Body of pancreas (tissue), 4 donors: ENCODE data around the gene TFPI2. TPM values are rescaled to one million over a fixed set of nuclear protein-coding genes. Genes with fewer than 3 reads are reported as not detected.

ENCODE experiments used
- ATAC-seq: fragments of 150-250 bp; one replicate; pipeline ENCODE4 v1.9.1; 2016
- DNase-seq, 4 donors: peaks; one replicate each; pipeline ENCODE4 v3.0.0-alpha.2; 2019
- H3K27ac ChIP-seq, 4 donors: fragments of 200-600 bp; sonication (generic); 1 replicate in 3 of 4; 2 replicates in 1 of 4; pipeline versions ENCODE4 v1.5.1 to v1.6.1; 2016 to 2019; ENCODE audit warnings: mild to moderate bottlenecking in 1 of 4, mixed read lengths in 1 of 4, moderate library complexity in 1 of 4
- H3K27me3 ChIP-seq, 2 donors: fragments of 200-600 bp; sonication (generic); one replicate each; pipeline ENCODE4 v1.6.0; 2016; ENCODE audit warnings: mild to moderate bottlenecking in 1 of 2
- H3K36me3 ChIP-seq, 2 donors: fragments of 200-600 bp; sonication (generic); replicated peaks in 1 of 2; 2 replicates each; pipeline ENCODE4 v1.5.1; 2016; ENCODE audit warnings: low read depth in 2 of 2; ENCODE audit not compliant: insufficient read depth in 1 of 2
- H3K4me1 ChIP-seq: fragments of 200-600 bp; sonication (generic); one replicate; pipeline ENCODE4 v1.6.0; 2016
- H3K4me3 ChIP-seq, 2 donors: fragments of 200-600 bp; sonication (generic); 1 replicate in 1 of 2; 2 replicates in 1 of 2; pipeline ENCODE4 v1.5.1; 2016 to 2019
- H3K9me3 ChIP-seq, 3 donors: fragments of 200-600 bp; sonication (generic); 1 replicate in 2 of 3; 2 replicates in 1 of 3; pipeline ENCODE4 v1.5.1; 2016
- POLR2A ChIP-seq, 3 donors: fragments of 450-650 bp; IDR thresholded peaks; one replicate each; pipeline ENCODE4 v1.6.1; 2016; ENCODE audit warnings: antibody characterized with exemption in 3 of 3, mild to moderate bottlenecking in 2 of 3
- WGBS, 2 donors: methylation state at CpG; one replicate each; pipeline ENCODE4 v1.1.5; 2017; 5-methylcytosine and 5-hydroxymethylcytosine counted together
- intact Hi-C: fragments of 100-400 bp; cut with DNase I; formaldehyde crosslinking; loops from one replicate; pipeline ENCODE4 v1.15.1; 2023
- total RNA-seq, 2 donors: library from RNA; depleted of rRNA; stranded (reverse); fragments of >200 nt; gene quantifications; one replicate each; pipeline ENCODE4 v1.1.0, GENCODE V29; 2016
- TF ChIP-seq, protein P1 (sequence below), 7 experiments: fragments of 450-650 bp in 4 of 7; fragments of 200-600 bp in 3 of 7; sonication (generic) in 3 of 7; IDR thresholded peaks; one replicate each; pipeline ENCODE4 v1.5.1; 2016 to 2019; ENCODE audit warnings: antibody characterized with exemption in 7 of 7

The TFPI2 gene
- total RNA-seq, 2 donors from 2014 or later, result 3.3 to 10.9 TPM

DNA sequence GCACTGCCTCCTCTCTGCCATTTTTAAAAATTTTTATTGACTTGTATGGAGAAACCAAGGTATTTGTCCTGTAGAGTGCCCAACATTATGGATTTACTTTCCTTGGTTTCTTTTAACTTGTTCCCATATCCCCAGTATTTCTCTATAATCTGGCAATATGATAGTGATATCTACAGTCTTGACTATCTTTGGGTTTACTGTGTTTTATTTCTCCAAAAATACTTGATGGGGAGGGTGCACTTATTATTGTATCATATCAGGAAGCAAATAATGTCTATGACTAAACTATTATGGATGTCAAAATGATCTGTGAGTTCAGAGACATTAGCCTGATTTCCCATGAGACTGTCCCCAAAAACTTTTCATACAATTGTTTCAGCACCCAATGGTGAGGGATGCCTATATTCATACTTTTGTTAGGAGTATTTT lies 6.6 kb downstream of the TFPI2 start:
- Histone ChIP-seq H3K9me3 (no peaks in the 10 kb centered on the region), H3K36me3 (no peaks in the 10 kb centered on the region), H3K27ac (no peak overlapping the region), H3K4me3 (no peak overlapping the region), H3K27me3 (no peaks in the 10 kb centered on the region), H3K4me1 (no peaks in the 10 kb centered on the region)
- intact Hi-C loops, result no loop called here
- ATAC-seq, result no peak
- TF ChIP-seq, protein P1, sequence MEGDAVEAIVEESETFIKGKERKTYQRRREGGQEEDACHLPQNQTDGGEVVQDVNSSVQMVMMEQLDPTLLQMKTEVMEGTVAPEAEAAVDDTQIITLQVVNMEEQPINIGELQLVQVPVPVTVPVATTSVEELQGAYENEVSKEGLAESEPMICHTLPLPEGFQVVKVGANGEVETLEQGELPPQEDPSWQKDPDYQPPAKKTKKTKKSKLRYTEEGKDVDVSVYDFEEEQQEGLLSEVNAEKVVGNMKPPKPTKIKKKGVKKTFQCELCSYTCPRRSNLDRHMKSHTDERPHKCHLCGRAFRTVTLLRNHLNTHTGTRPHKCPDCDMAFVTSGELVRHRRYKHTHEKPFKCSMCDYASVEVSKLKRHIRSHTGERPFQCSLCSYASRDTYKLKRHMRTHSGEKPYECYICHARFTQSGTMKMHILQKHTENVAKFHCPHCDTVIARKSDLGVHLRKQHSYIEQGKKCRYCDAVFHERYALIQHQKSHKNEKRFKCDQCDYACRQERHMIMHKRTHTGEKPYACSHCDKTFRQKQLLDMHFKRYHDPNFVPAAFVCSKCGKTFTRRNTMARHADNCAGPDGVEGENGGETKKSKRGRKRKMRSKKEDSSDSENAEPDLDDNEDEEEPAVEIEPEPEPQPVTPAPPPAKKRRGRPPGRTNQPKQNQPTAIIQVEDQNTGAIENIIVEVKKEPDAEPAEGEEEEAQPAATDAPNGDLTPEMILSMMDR (IDR thresholded peaks at IDR 0.05), result no peak
- no peak for DNase-seq

DNA sequence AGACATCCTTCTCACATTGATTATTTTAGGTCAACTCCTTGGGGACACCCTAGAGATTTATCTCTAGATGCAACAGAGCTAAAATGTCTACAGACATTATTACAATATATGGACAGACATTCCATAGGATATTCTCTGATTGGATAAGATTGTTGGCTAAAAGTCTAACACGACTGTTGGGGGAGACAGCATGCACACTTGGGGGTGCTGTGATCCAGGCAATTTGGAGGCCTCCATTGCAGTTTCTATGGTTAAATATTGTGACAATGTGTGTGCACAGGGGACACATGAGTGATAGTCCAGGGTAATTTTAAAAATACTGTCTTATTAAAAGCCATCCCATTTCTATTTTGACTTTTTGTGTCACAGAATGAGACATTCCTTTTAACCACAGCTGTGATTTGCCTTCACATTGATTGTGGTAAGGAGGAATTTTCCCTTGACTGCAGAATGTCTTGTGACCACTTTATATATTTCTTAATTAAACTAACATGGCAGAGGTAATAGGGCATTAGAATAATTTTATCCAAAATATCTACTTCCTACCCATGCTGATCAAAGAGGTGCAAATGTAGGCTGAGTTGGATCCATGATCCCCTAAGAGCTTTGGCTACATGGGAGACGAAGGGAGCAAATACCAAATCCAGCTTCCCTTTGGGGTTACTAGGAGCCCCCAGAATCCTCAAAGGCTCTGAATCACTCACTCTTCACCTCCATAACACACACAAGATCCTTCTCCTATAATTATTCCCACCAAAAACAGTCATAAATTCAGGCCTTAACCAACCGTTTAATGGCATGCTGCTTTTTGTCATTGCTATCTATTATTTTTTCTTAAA lies 7.3 kb downstream of the TFPI2 start:
- WGBS, 2 donors, result 80 to 81% methylated on average over 3 of the region's 3 CpGs
- no peak for TF ChIP-seq POLR2A (IDR thresholded peaks at IDR 0.05)
- TF ChIP-seq, protein P1 (IDR thresholded peaks at IDR 0.05), result no peak
- no peak overlapping the region for H3K27ac ChIP-seq
- ATAC-seq (no peak), DNase-seq (no peak)
- H3K9me3 ChIP-seq, result no peaks in the 10 kb centered on the region
- no peaks in the 10 kb centered on the region for H3K27me3 ChIP-seq
- H3K36me3 ChIP-seq, result no peaks in the 10 kb centered on the region
- H3K4me3 ChIP-seq, result no peak overlapping the region
- intact Hi-C loops, result no loop called here
- no peaks in the 10 kb centered on the region for H3K4me1 ChIP-seq

DNA sequence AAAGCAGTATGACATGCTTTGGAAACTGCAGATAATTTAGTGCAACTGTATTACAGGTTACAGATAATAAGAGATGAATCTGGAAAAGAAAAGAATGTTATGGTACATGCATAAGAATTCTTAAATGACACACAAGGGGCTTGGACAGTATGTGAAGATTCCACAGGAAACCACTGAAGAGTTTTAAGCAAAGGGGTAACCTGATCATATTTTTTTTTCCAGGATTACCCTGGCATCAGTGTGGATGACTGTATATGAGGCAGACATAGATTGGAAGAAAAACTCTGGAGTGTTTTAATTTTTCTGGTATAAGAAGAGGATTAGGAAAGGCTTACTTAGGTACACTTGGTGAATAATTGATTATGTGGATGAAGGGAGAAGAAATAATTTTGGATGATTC lies 8.1 kb downstream of the TFPI2 start:
- H3K4me3 ChIP-seq, result no peak overlapping the region
- TF ChIP-seq, protein P1 (IDR thresholded peaks at IDR 0.05), result no peak
- no peak for TF ChIP-seq POLR2A (IDR thresholded peaks at IDR 0.05)
- H3K4me1 ChIP-seq, result no peaks in the 10 kb centered on the region
- ATAC-seq, result no peak
- H3K36me3 ChIP-seq, result no peaks in the 10 kb centered on the region
- no peak for DNase-seq
- no peaks in the 10 kb centered on the region for H3K27me3 ChIP-seq
- H3K27ac ChIP-seq, result no peak overlapping the region
- H3K9me3 ChIP-seq, result no peaks in the 10 kb centered on the region
- intact Hi-C loops, result no loop called here

DNA sequence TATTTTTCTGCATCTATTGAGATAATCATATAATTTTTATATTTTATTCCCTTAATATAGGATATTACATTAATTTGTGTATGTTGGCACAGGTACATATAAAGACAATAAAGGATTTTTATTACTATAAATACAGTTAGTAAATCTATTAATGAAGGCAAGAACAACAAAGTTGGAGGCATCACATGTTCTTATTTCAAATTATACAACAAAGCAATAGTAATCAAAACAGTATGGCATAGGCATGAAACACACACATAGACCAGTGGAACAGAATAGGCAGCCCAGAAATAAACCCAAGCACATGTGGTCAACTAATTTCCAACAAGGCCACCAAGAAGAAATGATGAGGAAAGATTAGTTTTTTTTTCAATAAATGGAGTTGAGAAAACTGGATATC lies 11.2 kb downstream of the TFPI2 start:
- ATAC-seq (no peak), DNase-seq (no peak)
- H3K27me3 ChIP-seq, result no peaks in the 10 kb centered on the region
- intact Hi-C loops, result no loop called here
- H3K36me3 ChIP-seq, result no peaks in the 10 kb centered on the region
- H3K4me1 ChIP-seq, result no peaks in the 10 kb centered on the region
- H3K9me3 ChIP-seq, result no peaks in the 10 kb centered on the region
- no peak for TF ChIP-seq POLR2A (IDR thresholded peaks at IDR 0.05)
- TF ChIP-seq, protein P1 (IDR thresholded peaks at IDR 0.05), result no peak
- H3K4me3 ChIP-seq, result no peak overlapping the region
- no peak overlapping the region for H3K27ac ChIP-seq

DNA sequence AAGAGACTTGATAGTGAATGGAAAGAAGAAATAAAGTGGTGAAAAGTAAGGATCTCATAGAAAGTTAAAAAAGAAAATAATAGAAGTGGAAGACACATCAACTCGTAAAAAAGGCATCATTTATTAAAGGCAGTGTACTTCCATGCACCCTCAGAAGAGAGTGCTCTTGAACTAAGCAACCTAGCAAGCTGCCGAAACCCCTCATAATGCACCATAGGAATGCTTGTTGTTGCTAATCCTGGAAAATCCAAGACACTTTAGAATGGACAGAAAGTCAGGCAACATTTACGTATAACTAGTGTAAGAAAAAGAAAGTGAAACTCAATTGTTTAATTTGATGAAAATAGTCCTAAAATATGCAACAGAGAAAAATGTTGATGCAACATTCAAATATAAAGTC lies 12.8 kb downstream of the TFPI2 start:
- H3K36me3 ChIP-seq, result no peaks in the 10 kb centered on the region
- DNase-seq, result no peak
- no peak for ATAC-seq
- H3K27ac ChIP-seq, result no peak overlapping the region
- WGBS, 2 donors, result 72 to 77% methylated on average over 3 of the region's 3 CpGs
- H3K27me3 ChIP-seq, result no peaks in the 10 kb centered on the region
- H3K4me3 ChIP-seq, result no peak overlapping the region
- H3K4me1 ChIP-seq, result no peaks in the 10 kb centered on the region
- H3K9me3 ChIP-seq, result no peaks in the 10 kb centered on the region
- TF ChIP-seq, protein P1 (IDR thresholded peaks at IDR 0.05), result no peak
- TF ChIP-seq POLR2A (IDR thresholded peaks at IDR 0.05), result no peak
- intact Hi-C loops, result no loop called here
